ENCODE results near the gene SPATA31D1.

GRCh38 chr9:81971727-81972126, 16.8 kb upstream of the SPATA31D1 start:
- TF ChIP-seq CTCF (IDR thresholded peaks at IDR 0.05) (no peak), POLR2AphosphoS5 (IDR thresholded peaks at IDR 0.05; ENCODE audit: insufficient read depth in 1 of 2, low read depth in 1 of 2) (no peak), POLR2A (IDR thresholded peaks at IDR 0.05) (no peak)
